GM18502 (cell line): ENCODE measurements around the gene BID.
"Not testable (repeated sequence)": the region's sequence is repeated elsewhere in the genome, so short reads cannot be mapped to it uniquely, and the experiment has no call there.

ENCODE experiments used
- ATAC-seq: cut with Tn5 transposase; IDR thresholded peaks from one replicate; pipeline ENCODE4 v1.9.1; 2021; ENCODE audit warnings: mild to moderate bottlenecking; ENCODE audit not compliant: unreplicated experiment, poor library complexity

Gene BID

DNA sequence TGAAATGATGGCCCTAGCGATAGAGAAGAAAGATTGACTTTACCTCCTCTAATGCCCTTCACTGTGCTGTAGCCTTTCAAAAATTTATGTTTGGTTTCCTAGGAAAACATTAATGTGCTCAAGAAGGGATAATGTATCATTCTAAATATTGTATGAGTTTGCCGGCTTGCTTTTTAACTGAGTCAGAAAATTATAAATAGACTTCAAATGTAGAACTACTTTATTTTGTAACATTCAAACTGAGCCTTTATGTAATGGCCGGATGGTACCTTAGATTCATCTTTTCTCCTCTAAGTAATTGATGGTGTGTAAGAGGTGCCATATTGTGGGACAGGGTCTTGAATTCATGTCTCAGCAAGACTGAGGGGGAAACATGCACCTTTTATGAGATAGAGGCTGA is 57.7 kb downstream of the BID start:
- ATAC-seq = no peak

DNA sequence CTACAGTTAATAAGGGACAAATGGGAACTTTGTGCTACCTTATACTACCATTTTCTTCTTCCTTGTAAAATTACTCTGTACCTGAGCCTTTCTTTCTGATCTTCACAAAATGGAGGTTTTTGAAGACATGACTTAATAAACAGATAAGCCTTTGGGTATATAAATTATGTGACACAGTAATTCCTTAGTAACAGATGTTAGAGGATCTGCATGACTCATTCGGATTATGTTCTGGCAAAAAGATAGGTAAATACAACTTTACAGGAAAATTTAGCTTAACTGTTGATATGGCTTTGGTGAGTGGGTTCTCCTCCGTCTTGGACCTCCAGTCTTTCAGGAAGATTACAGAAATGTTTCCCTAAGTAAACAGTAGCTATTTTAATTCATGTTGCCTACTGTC is 61.8 kb downstream of the BID start:
- no peak for ATAC-seq

DNA sequence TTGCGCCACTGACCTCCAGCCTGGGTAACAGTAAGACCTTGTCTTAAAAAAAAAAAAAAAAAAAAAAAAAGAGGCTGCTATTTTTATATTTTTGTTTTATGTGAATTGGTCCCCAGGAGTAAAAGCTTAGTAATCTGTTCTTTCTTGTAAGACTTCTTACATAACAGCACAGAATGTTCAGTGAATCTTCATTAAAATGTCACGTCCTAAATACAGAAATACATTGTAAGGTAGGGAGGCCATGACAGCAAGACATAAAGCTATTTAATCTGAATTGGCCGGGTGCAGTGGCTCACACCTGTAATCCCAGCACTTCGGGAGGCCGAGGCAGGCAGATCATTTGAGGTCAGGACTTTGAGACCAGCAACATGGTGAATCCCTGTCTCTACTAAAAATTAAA is 64.2 kb downstream of the BID start:
- no peak for ATAC-seq

DNA sequence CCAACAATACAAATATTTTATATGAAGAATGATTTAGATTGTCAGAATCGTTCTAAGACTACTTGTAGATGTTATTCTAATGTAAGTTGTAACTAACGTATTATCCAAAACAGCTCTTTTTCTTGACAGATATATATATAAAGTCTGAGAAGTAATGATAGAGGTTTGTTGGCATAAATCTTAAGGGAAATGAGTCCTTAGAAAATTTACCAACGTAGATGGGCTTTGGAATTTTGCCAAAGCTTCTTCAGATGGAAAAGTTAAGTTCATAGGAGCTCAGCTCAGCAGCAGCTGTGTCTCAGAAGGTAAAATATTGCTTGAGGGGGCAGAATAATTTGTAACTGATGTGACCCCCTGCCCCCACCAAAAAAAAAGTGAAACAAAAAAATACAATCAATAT is 66.7 kb downstream of the BID start:
- no peak for ATAC-seq

DNA sequence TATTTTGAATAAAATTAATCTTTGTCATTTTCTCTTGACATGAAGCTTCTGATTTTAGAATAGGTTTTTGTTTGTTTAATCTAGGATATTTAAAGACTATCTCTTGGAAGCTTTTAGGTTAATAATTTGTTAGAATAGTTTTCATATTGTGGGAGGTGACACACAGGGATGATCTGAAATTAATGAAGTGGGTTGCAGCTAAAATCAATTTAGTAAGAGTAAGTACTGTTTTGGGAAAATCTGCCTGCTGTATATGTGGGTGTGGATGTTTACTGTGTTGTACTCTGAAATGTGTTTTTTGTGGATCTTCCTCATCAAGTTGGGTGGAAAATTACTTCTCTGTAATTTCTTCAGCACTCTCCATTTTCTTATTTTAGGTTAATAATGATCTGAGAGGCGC is 67.3 kb downstream of the BID start:
- ATAC-seq = no peak

DNA sequence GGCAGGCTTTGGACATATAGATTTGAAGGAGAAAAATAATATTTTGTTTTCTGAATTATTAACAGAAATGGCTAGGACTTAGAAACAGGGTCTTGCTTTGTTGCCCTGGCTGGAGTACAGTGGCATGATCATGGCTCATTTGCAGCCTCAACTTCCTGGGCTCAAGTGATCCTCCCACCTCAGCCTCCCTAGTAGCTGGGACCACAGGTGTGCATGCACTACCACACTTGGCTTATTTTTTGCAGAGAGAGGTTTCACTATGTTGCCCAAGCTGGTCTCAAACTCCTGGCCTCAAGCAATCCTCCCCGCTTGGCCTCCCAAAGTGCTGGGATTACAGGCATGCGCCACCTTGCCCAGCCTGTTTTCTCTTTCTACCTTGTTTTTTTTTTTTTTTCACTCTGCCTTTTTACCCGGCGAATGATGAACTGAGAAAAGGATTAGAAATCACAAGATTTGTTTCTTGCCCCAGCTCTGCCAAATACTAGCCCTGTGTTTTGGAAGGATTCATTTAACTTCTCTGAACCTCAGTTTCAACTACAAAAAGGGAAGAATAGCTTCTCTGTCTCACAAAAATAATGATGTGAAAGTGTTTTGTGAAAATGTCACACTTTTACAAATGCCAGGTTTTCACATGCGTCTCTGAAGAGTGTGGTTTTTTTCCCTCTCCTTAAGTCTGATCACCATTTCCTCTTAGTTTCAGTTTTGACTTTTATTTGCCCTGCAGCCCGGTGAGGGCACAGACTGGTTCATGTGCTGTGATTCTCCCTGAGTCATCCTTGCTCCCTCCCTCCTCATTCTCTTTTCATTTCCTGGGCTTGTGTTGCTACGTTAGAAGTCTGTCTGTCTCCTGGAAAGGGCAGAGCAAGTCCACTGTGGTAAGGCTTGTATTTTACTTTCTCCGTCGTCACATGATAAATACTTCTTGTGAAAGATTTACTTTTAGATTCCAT is 68.0 kb downstream of the BID start:
- peak; percentile 92 for ATAC-seq

DNA sequence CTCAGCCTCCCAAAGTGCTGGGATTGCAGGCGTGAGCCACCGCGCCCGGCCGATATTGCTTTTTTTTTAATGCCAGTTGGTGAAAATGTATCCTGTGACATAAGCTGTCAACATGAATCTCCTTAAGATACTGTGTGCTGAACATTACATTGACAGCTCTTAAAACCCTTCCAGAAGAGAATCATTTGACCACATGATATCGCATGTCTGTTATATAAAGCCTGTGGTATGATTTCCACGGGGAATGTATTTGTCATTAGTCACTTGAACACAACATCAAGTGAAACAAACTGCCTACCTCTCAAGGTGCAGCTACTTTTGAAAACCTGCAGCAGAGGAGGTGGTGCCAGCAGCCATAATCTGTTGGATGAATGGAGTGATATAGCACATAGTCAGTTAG is 68.7 kb downstream of the BID start:
- no peak for ATAC-seq

DNA sequence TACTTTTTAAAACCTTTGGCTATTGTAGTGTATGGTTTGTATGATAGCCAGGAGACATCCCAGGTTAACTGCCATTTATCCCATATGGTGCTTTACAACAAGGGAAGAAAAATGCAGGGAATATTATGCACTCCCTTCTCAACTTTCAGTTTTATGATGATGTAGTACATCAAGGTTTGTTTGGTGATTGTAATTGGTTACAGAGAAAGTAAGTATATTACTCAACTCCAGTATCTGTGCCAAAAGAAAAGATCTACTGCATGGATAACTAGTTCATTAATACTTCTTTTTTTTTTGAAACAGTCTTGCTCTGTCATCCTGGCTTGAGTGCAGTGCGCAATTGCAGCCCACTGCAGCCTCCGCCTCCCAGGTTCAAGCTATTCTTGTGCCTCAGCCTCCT is 70.5 kb downstream of the BID start:
- no peak for ATAC-seq

DNA sequence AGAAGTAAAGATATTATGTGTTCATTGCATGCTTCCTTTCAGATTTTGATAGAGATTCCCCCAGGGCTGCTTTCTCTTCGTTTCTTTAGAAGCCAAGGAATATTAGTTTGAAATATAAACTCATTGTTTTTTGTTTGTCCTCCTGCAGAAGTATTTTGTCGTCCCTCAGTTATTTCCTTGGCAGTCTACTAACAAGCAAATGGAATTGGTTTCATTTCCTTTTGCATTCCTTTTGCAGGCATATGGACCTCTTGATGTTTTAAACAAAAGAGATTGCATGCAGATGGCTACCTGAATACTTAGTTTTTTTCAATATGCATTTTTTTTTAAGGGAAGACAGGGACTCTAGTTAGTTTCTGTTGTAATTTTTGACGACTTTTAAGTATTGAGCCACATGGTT is 73.5 kb downstream of the BID start:
- ATAC-seq = no peak

DNA sequence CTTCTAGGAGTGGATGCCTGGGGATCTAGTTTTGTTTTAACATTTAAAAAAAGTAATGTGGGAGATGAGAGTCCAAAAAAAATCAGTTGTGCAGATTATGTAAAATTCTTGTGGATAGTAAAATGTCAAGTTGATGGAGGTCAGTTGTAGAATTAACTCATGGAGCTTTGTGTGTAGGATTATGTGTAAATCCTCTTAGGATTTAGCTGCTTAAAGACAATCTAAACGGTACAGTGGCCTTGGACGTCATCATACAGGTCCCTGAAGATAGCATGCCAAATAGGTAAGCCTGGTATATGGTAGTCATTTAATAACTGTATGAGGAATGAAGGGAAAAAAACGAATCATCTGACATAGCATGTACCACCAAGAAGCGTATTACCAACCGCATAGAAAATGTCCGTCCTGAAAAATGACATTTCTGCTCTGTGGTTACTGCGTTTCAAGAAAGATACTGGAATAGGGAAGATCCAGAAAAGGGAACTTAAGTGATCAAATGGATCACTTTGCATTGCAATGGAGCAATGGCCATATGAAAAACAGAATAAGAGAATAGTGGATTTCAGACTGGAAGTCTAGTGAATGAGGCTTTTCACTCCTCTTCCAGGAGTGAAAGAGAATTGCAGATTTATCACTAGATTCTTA is 74.5 kb downstream of the BID start:
- ATAC-seq = no peak

DNA sequence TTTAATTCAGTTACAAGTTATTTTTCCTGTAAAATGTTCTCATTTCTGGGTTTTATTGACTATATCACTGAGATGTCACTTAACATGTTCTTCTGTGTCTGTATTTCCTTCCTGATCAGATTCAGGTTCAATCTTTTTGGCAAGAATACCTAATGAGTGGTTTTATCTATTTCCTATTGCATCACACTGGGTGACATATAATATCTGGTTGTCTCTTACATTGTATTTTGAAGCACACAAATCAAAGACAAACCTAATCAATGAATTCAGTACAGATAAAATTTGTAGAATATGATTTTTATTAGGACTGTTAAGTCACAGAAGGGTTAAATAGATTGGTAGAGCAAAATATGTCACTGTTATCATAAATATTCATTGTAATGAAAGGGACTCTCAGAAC is 75.3 kb downstream of the BID start:
- no peak for ATAC-seq

DNA sequence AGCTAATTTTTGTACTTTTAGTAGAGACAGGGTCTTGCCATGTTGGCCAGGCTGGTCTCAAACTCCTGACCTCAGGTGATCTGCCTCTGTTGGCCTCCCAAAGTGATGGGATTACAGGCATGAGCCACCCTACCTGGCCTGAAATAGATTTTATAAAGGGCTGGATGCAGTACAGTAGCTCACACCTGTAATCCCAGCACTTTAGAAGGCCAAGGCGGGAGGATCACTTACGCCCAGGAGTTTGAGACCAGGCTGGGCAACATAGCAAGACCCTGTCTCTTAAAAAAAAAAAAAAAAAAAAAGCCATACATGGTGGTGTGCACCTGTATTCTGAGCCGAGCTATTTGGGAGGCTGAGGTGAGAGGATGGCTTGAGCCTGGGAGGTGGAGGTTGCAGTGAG is 76.0 kb downstream of the BID start:
- not testable (repeated sequence) for ATAC-seq

DNA sequence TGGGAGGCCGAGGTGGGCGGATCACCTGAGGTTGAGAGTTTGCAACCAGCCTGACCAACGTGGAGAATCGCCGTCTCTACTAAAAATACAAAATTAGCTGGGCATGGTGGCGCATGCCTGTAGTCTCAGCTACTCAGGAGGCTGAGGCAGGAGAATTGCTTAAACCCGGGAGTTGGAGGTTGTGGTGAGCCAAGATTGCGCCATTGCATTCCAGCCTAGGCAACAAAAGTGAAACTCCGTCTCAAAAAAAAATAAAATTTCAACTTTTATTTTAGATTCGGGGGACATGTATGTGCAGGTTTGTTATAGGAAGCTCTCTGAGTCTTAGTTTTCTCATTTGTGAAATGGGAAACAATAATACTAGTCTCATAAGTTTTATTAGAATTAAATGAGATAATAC is 77.1 kb downstream of the BID start:
- not testable (repeated sequence) for ATAC-seq

DNA sequence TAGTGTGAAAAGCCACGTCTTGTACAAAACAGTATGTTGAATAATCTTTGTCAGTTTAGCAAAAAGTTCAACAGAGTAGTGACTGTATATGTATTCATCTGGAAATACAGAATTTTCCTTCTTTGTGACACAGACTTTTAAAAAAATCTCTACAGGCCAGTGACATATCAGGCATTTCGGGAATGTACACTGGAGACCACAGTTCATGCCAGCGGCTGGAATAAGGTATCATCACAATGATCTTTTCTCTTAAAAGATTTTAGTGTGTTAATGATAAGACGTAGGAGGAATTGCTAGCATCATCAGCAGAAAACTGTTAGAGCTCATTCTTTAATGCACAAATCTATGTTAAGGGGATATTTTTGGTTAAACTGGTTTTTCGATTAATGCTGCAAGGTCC is 78.3 kb downstream of the BID start:
- no peak for ATAC-seq

DNA sequence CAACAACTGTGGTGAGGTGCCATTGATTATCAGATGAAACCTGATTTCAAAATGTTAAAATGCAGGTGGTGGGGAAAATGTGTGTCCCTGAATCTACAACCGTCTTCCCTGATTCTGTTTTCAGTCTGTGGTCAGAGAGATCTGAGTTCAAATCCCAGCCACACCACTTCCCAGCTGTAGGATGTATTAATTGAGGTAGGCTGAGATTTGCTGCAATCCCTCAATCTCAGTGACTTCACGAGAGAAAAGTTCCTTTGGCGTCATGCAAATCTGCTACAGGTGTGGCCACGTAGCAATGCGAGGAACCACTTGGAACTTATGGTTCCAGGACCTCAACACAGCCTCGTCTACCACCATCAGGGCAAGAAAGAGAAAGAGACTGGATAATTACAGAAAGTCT is 79.5 kb downstream of the BID start:
- ATAC-seq = no peak

DNA sequence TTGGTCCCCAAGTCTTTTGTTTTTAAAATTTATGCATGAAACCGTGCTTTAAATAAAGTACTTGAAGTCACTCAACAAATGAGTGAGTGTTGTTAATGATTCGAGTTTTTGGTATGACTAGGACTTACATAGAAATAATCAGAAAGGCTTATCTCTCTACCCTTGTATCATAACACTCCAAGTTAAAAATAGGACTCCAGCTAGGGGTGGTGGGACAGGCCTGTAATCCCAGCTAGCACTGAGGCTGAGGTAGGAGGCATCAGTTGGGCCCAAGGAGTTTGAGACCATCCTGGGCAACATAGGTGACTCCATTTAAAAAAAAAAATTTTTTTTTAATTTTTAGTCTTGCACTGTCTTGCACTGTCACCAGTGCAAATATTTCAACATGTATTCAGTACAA is 80.1 kb downstream of the BID start:
- no peak for ATAC-seq

DNA sequence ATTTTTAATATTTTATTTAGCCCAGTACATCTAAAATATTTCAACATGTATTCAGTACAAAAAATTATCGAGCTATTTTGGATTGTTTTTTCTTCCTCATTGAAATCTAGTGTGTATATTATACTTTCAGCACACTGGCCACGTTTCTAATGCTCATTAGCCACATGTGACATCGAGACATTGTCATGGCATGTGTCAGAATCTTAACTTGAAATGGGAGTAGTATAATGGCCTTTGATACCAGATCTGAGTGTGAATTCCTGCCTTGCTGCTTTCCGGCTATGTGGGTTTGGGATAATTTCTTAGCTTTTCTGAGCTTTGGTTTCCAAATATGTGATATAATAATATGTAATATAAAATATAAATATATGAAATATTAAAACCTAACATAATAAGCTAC is 81.4 kb downstream of the BID start:
- no peak for ATAC-seq

DNA sequence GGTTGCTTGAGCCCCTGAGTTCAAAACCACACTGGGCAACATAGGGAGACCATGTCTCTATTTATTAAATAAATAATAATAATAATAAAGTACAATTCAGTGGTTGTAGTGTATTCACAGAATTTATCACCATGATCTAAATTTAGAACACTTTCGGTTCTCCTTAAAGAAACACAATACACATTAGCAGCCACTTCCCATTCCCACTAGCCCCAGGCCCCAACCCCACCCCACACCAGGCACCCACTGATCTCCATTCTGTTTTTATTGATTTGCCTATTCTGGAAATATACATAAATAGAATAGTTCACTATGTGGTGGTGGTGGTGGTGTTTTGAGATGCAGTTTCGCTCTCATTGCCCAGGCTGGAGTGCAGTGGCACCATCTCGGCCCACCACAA is 90.0 kb downstream of the BID start:
- no peak for ATAC-seq
